H1 (cell line): ENCODE measurements around the gene CAP2. TPM values are rescaled to one million over a fixed set of nuclear protein-coding genes. Genes with fewer than 3 reads are reported as not detected.

Experiments used
- CTCF ChIA-PET: fragments of 300-600 bp; sonication (Branson Sonifier 250); formaldehyde crosslinking; loops from one replicate; lab custom pipeline; 2021; ENCODE audit not compliant: partially characterized antibody; lab: Charles Lee
- POLR2A ChIA-PET: fragments of 300-600 bp; sonication (Branson Sonifier 250); formaldehyde crosslinking; loops from one replicate; lab custom pipeline; 2021; ENCODE audit warnings: inconsistent platforms; ENCODE audit not compliant: partially characterized antibody; lab: Charles Lee
- DNase-seq, 2 experiments: peaks; one replicate each; pipeline versions ENCODE4 v3.0.0 to v3.0.0-alpha.2; 2010 to 2022; ENCODE audit warnings: low spot score in 2 of 2, low read depth in 1 of 2, mixed read lengths in 1 of 2
- FAIRE-seq: peaks from 2 replicates; lab custom pipeline; 2011; peaks lifted over from hg19 to GRCh38; lab: Jason Lieb, UNC
- H2AFZ ChIP-seq: 2 replicates; pipeline ENCODE4 v1.8.1; 2012; ENCODE audit warnings: low read length, inconsistent platforms
- H2AK5ac ChIP-seq: 2 replicates; pipeline ENCODE4 v1.6.1; 2013; ENCODE audit warnings: low read depth, low read length
- H2BK120ac ChIP-seq: replicated peaks from 2 replicates; pipeline ENCODE3; 2013; ENCODE audit warnings: low read depth, low read length, inconsistent platforms
- H2BK12ac ChIP-seq: 2 replicates; pipeline ENCODE4 v1.6.1; 2013; ENCODE audit warnings: low read depth, low read length
- H2BK15ac ChIP-seq: 2 replicates; pipeline ENCODE4 v1.6.1; 2013; ENCODE audit warnings: low read length
- H2BK20ac ChIP-seq: 2 replicates; pipeline ENCODE4 v1.6.1; 2013; ENCODE audit warnings: low read length
- H2BK5ac ChIP-seq: 2 replicates; pipeline ENCODE4 v1.6.1; 2013; ENCODE audit warnings: low read depth, low read length
- H3K14ac ChIP-seq: 2 replicates; pipeline ENCODE4 v1.6.1; 2013; ENCODE audit warnings: inconsistent platforms; ENCODE audit not compliant: insufficient read length
- H3K18ac ChIP-seq: 2 replicates; pipeline ENCODE4 v1.6.1; 2013; ENCODE audit warnings: low read length; ENCODE audit errors: extremely low read depth
- H3K23ac ChIP-seq: 2 replicates; pipeline ENCODE4 v1.6.1; 2013; ENCODE audit warnings: inconsistent platforms; ENCODE audit not compliant: insufficient read length
- H3K23me2 ChIP-seq: 2 replicates; pipeline ENCODE4 v1.6.1; 2013; ENCODE audit warnings: low read depth, low read length
- H3K27ac ChIP-seq: 2 replicates; pipeline ENCODE4 v1.6.1; 2011; ENCODE audit warnings: low read depth, low read length, inconsistent platforms
- H3K27me3 ChIP-seq, 4 experiments: replicated peaks in 1 of 4; 1 replicate in 1 of 4; 2 replicates in 3 of 4; pipeline versions ENCODE4 v1.6.1 to v1.8.1; 2011 to 2013; ENCODE audit warnings: low read length in 3 of 4, mild to moderate bottlenecking in 3 of 4, inconsistent platforms in 2 of 4, mixed read lengths in 2 of 4, moderate library complexity in 1 of 4; ENCODE audit not compliant: control insufficient read depth in 3 of 4, insufficient read depth in 3 of 4; ENCODE audit errors: extremely low read depth in 1 of 4
- H3K36me3 ChIP-seq, 4 experiments: 2 replicates each; pipeline versions ENCODE4 v1.6.1 to v1.8.1; 2011 to 2013; ENCODE audit warnings: mild to moderate bottlenecking in 4 of 4, low read length in 3 of 4, moderate library complexity in 2 of 4, control low read depth in 1 of 4, inconsistent platforms in 1 of 4; ENCODE audit not compliant: insufficient read depth in 4 of 4, control insufficient read depth in 2 of 4
- H3K4ac ChIP-seq: replicated peaks from 2 replicates; pipeline ENCODE3; 2013; ENCODE audit warnings: low read length, low read depth, mixed read lengths, inconsistent platforms; ENCODE audit not compliant: insufficient read length
- H3K4me1 ChIP-seq, 4 experiments: replicated peaks in 1 of 4; 1 replicate in 1 of 4; 2 replicates in 3 of 4; pipeline versions ENCODE4 v1.6.1 to v1.8.1; 2011 to 2013; ENCODE audit warnings: low read length in 3 of 4, inconsistent platforms in 2 of 4, mixed read lengths in 1 of 4; ENCODE audit not compliant: insufficient read depth in 4 of 4, control insufficient read depth in 3 of 4
- H3K4me2 ChIP-seq, 2 experiments: 2 replicates each; pipeline versions ENCODE4 v1.6.1 to v1.8.1; 2011 to 2013; ENCODE audit warnings: low read depth in 2 of 2, low read length in 2 of 2, control low read depth in 1 of 2, inconsistent platforms in 1 of 2, mild to moderate bottlenecking in 1 of 2; ENCODE audit not compliant: insufficient read depth in 1 of 2
- H3K4me3 ChIP-seq, 4 experiments: fragments of 200-600, 300-600 bp in 1 of 4; sonication (generic), shearing (Covaris generic), sonication (Bioruptor Twin) in 1 of 4; 2 replicates each; pipeline versions ENCODE4 v1.5.1 to v1.8.1; 2011 to 2016; ENCODE audit warnings: low read length in 4 of 4, low read depth in 3 of 4, control low read depth in 2 of 4, inconsistent platforms in 2 of 4, mild to moderate bottlenecking in 2 of 4, mixed read lengths in 1 of 4, moderate library complexity in 1 of 4; ENCODE audit not compliant: insufficient read depth in 2 of 4; ENCODE audit errors: extremely low read depth in 1 of 4
- H3K56ac ChIP-seq: replicated peaks from 2 replicates; pipeline ENCODE3; 2013; ENCODE audit warnings: low read depth, mild to moderate bottlenecking, mixed read lengths, low read length, inconsistent platforms; ENCODE audit not compliant: insufficient read length
- H3K79me1 ChIP-seq: 2 replicates; pipeline ENCODE4 v1.6.1; 2013; ENCODE audit warnings: low read depth, low read length, control low read depth
- H3K79me2 ChIP-seq, 2 experiments: 2 replicates each; pipeline versions ENCODE4 v1.6.1 to v1.8.1; 2012 to 2013; ENCODE audit warnings: low read length in 2 of 2, mild to moderate bottlenecking in 2 of 2, inconsistent platforms in 1 of 2; ENCODE audit not compliant: insufficient read depth in 2 of 2, control insufficient read depth in 1 of 2
- H3K9ac ChIP-seq, 4 experiments: replicated peaks in 1 of 4; 1 replicate in 1 of 4; 2 replicates in 3 of 4; pipeline versions ENCODE4 v1.6.1 to v1.8.1; 2011 to 2013; ENCODE audit warnings: low read depth in 3 of 4, low read length in 3 of 4, control low read depth in 2 of 4, mild to moderate bottlenecking in 2 of 4, moderate library complexity in 2 of 4, inconsistent platforms in 1 of 4; ENCODE audit errors: extremely low read depth in 1 of 4
- H3K9me3 ChIP-seq, 2 experiments: 2 replicates each; pipeline versions ENCODE4 v1.6.1 to v1.8.1; 2012 to 2013; ENCODE audit warnings: mild to moderate bottlenecking in 2 of 2, moderate library complexity in 2 of 2, control low read depth in 1 of 2, inconsistent platforms in 1 of 2, low read depth in 1 of 2, low read length in 1 of 2, mixed read lengths in 1 of 2; ENCODE audit not compliant: insufficient read depth in 2 of 2
- H4K20me1 ChIP-seq, 2 experiments: replicated peaks in 1 of 2; 2 replicates each; pipeline versions ENCODE3 to v1.8.1; 2011 to 2013; ENCODE audit warnings: inconsistent platforms in 2 of 2, low read length in 2 of 2, mild to moderate bottlenecking in 1 of 2; ENCODE audit not compliant: insufficient read depth in 2 of 2, control insufficient read depth in 1 of 2
- H4K5ac ChIP-seq: 2 replicates; pipeline ENCODE4 v1.6.1; 2013; ENCODE audit warnings: low read length, low read depth, mixed read lengths, inconsistent platforms; ENCODE audit not compliant: insufficient read length
- H4K8ac ChIP-seq: 2 replicates; pipeline ENCODE4 v1.8.0; 2013; ENCODE audit warnings: mild to moderate bottlenecking, moderate library complexity, low read length, inconsistent platforms; ENCODE audit not compliant: insufficient read depth; ENCODE audit errors: extremely low read depth
- H4K91ac ChIP-seq: replicated peaks from 2 replicates; pipeline ENCODE3; 2013; ENCODE audit warnings: low read length, mixed read lengths, inconsistent platforms; ENCODE audit not compliant: insufficient read length
- ASH2L ChIP-seq: fragments of 200-600, 300-600 bp; sonication (generic); IDR thresholded peaks from one replicate; pipeline ENCODE4 v1.7.1; 2017; ENCODE audit warnings: low read length
- BCL11A ChIP-seq, 2 experiments: IDR thresholded peaks; one replicate each; pipeline ENCODE4 v1.6.1; 2011; ENCODE audit warnings: low read depth in 2 of 2, low read length in 2 of 2, mild to moderate bottlenecking in 2 of 2
- CHD2 ChIP-seq: IDR thresholded peaks from 2 replicates; pipeline ENCODE4 v1.6.1; 2012; ENCODE audit warnings: low read length, improper control_type of control experiment
- EGR1 ChIP-seq: IDR thresholded peaks from 2 replicates; pipeline ENCODE4 v1.6.1; 2011; ENCODE audit warnings: low read depth, low read length, borderline replicate concordance
- EP300 ChIP-seq, 2 experiments: IDR thresholded peaks; 1 replicate in 1 of 2; 2 replicates in 1 of 2; pipeline ENCODE4 v1.6.1; 2011 to 2012; ENCODE audit warnings: low read depth in 2 of 2, low read length in 2 of 2, mild to moderate bottlenecking in 2 of 2, borderline replicate concordance in 1 of 2, inconsistent platforms in 1 of 2, moderate library complexity in 1 of 2
- HDAC2 ChIP-seq, 2 experiments: fragments of 300-600 bp in 1 of 2; sonication (generic) in 1 of 2; IDR thresholded peaks; 2 replicates each; pipeline ENCODE4 v1.6.1; 2011 to 2012; ENCODE audit warnings: low read depth in 2 of 2, low read length in 2 of 2, mild to moderate bottlenecking in 2 of 2, moderate library complexity in 2 of 2, borderline replicate concordance in 1 of 2, inconsistent platforms in 1 of 2
- JUN ChIP-seq: IDR thresholded peaks from 2 replicates; pipeline ENCODE4 v1.6.1; 2011; ENCODE audit warnings: low read depth, mild to moderate bottlenecking, improper control_type of control experiment, low read length
- JUND ChIP-seq: IDR thresholded peaks from 2 replicates; pipeline ENCODE4 v1.6.1; 2011; ENCODE audit warnings: mild to moderate bottlenecking, improper control_type of control experiment, low read length
- KDM5A ChIP-seq: fragments of 200-600 bp; IDR thresholded peaks from 2 replicates; pipeline ENCODE4 v1.7.1; 2012; ENCODE audit warnings: mild to moderate bottlenecking, low read length, inconsistent platforms, mixed read lengths
- RAD21 ChIP-seq, 2 experiments: IDR thresholded peaks in 1 of 2; conservative IDR thresholded peaks in 1 of 2; 2 replicates each; pipeline ENCODE4 v1.6.1; 2011; ENCODE audit warnings: low read depth in 2 of 2, low read length in 2 of 2, improper control_type of control experiment in 1 of 2, inconsistent platforms in 1 of 2, mild to moderate bottlenecking in 1 of 2, moderate library complexity in 1 of 2
- SIRT6 ChIP-seq: IDR thresholded peaks from one replicate; pipeline ENCODE4 v1.7.1; 2012; ENCODE audit warnings: low read length, inconsistent platforms
- TAF7 ChIP-seq: optimal IDR thresholded peaks from 2 replicates; pipeline ENCODE3; 2011; ENCODE audit warnings: low read depth, mild to moderate bottlenecking, inconsistent platforms, low read length, moderate library complexity, borderline replicate concordance
- TEAD4 ChIP-seq: IDR thresholded peaks from 2 replicates; pipeline ENCODE4 v1.6.1; 2012; ENCODE audit warnings: low read depth, low read length, inconsistent platforms, mixed read lengths
- YY1 ChIP-seq: IDR thresholded peaks from 2 replicates; pipeline ENCODE4 v1.6.1; 2011; ENCODE audit warnings: low read depth, mild to moderate bottlenecking, low read length
- WGBS, 2 experiments: shearing (Covaris generic) in 1 of 2; methylation state at CpG; one replicate each; pipeline versions ENCODE4 v1.1.6 to v1.1.7; 2013 to 2015; ENCODE audit warnings: low lambda C conversion rate in 2 of 2, mixed read lengths in 2 of 2, inconsistent platforms in 1 of 2, low coverage in 1 of 2, missing lambda C conversion rate in 1 of 2; ENCODE audit not compliant: insufficient replicate concordance in 2 of 2, insufficient coverage in 1 of 2, insufficient read length in 1 of 2; ENCODE audit errors: extremely low coverage in 1 of 2, missing lambda C conversion rate in 1 of 2; 5-methylcytosine and 5-hydroxymethylcytosine counted together
- polyA plus RNA-seq, 7 experiments: library from polyadenylated mRNA; depleted of rRNA in 3 of 7; stranded (reverse) in 5 of 7; unstranded in 2 of 7; fragments of >200 nt in 5 of 7; fragments of 200-250 nt in 2 of 7; gene quantifications; 1 replicate in 5 of 7; 2 replicates in 1 of 7; 4 replicates in 1 of 7; pipeline versions ENCODE4 v1.2.1 to v1.2.3, GENCODE V29; 2011 to 2013; ENCODE audit warnings: missing spikeins in 2 of 7, mixed read lengths in 2 of 7
- total RNA-seq: library from RNA; stranded (reverse); fragmentation: NEBNext Ultra II Directional; extraction: Animal tissue kit (Norgen Biotek cat#: 25700); gene quantifications from 2 replicates; pipeline ENCODE4 v1.2.1, GENCODE V29; 2021

The CAP2 gene
- total and polyA plus RNA-seq, 2 of the 8 experiments (the other 6 are each of a cell fraction or from before 2014, with no cell fraction given): 7.2 to 10.0 TPM

DNA sequence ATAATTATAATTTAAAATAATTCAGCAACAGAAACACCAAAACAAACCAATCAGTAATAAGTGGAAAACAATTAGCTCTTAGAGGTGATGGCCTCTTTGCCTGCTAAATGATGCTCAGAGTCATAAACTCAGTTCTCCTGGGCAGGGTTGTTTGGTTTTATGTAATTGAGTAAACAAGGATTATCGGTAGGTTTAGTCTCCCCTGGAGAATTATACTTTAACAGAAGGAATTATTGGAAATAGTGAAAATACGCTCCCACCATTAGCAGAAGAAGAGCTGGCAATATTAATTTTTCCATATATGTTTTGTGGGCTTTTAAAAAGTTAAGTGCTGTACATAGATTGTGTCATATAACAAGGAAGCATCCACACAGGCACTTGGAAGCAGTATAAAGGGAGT, 27.0 kb downstream of the CAP2 start:
- H2BK5ac ChIP-seq: no peak overlapping the region
- no peaks in the 10 kb centered on the region for H3K9me3 ChIP-seq
- H3K4me1 ChIP-seq: peaks cover 0 to 7% (median 3%) of the 10 kb centered on the region in 4 experiments; a peak in 4 of 7 replicates
- no peaks in the 10 kb centered on the region for H3K23me2 ChIP-seq
- no peak overlapping the region for H3K4me3 ChIP-seq
- no peak overlapping the region for H2BK15ac ChIP-seq
- H2AK5ac ChIP-seq: no peak overlapping the region
- no peak overlapping the region for H2BK120ac ChIP-seq
- POLR2A ChIA-PET: interaction anchor here (0.6 kb wide), 1 partner anchor 62 kb away, joined by 4 read pairs; no protein-coding TSS in a partner anchor
- no peak overlapping the region for H2BK20ac ChIP-seq
- no peak overlapping the region for H3K4ac ChIP-seq
- H3K27ac ChIP-seq: no peak overlapping the region
- no peaks in the 10 kb centered on the region for H4K20me1 ChIP-seq
- H4K8ac ChIP-seq: no peak overlapping the region
- peaks cover 0 to 7% of the 10 kb centered on the region in 2 experiments; a peak in 1 of 4 replicates for H3K79me2 ChIP-seq
- no peaks in the 10 kb centered on the region for H3K27me3 ChIP-seq
- no peak overlapping the region for H2BK12ac ChIP-seq
- CTCF ChIA-PET: interaction anchor here (0.8 to 4.9 kb wide), 4 partner anchors 22 to 164 kb away, joined by 3 to 16 read pairs (median 3); no protein-coding TSS in a partner anchor
- peaks cover 0 to 5% (median 3%) of the 10 kb centered on the region in 4 experiments; a peak in 3 of 8 replicates for H3K36me3 ChIP-seq
- no peak overlapping the region for H3K9ac ChIP-seq
- 96% methylated on average over 2 of the region's 2 CpGs; no CpG with 5 or more reads in 1 of the 2 experiments for WGBS, 2 experiments
- no peak overlapping the region for H4K5ac ChIP-seq
- DNase-seq (no peak), FAIRE-seq (no peak)
- no peak overlapping the region for H3K14ac ChIP-seq
- no peak overlapping the region for H2AFZ ChIP-seq
- no peak overlapping the region for H3K23ac ChIP-seq
- H4K91ac ChIP-seq: no peak overlapping the region
- no peak overlapping the region for H3K56ac ChIP-seq
- H3K79me1 ChIP-seq: peaks cover 3% of the 10 kb centered on the region; the same call in 1 of the 2 replicates
- no peak overlapping the region for H3K18ac ChIP-seq
- no peak overlapping the region for H3K4me2 ChIP-seq
- TF ChIP-seq JUN (no peak), YY1 (no peak), EGR1 (no peak), BCL11A (IDR thresholded peaks at IDR 0.05; ENCODE audit: low read depth in 2 of 2, low read length in 2 of 2) (no peak), HDAC2 (IDR thresholded peaks at IDR 0.05; ENCODE audit: borderline replicate concordance in 1 of 2, low read depth in 2 of 2, low read length in 2 of 2) (no peak), TEAD4 (no peak), JUND (no peak), TAF7 (no peak), SIRT6 (no peak), CHD2 (no peak), KDM5A (no peak), RAD21 (IDR thresholded peaks at IDR 0.05 in 1 of 2, conservative IDR thresholded peaks at IDR 0.05 in 1 of 2; ENCODE audit: low read depth in 2 of 2, low read length in 2 of 2) (no peak), ASH2L (no peak), EP300 (IDR thresholded peaks at IDR 0.05; ENCODE audit: borderline replicate concordance in 1 of 2, low read depth in 2 of 2, low read length in 2 of 2) (no peak)
